HG03432 (cell line): ENCODE data around the gene MFAP1.
"Not testable (repeated sequence)": the region's sequence is repeated elsewhere in the genome, so short reads cannot be mapped to it uniquely, and the experiment has no call there.

Experiments
- ATAC-seq: cut with Tn5 transposase; IDR thresholded peaks from one replicate; pipeline ENCODE4 v1.9.1; 2021; ENCODE audit warnings: mild to moderate bottlenecking, moderate library complexity; ENCODE audit not compliant: unreplicated experiment

Gene MFAP1, protein sequence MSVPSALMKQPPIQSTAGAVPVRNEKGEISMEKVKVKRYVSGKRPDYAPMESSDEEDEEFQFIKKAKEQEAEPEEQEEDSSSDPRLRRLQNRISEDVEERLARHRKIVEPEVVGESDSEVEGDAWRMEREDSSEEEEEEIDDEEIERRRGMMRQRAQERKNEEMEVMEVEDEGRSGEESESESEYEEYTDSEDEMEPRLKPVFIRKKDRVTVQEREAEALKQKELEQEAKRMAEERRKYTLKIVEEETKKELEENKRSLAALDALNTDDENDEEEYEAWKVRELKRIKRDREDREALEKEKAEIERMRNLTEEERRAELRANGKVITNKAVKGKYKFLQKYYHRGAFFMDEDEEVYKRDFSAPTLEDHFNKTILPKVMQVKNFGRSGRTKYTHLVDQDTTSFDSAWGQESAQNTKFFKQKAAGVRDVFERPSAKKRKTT

DNA sequence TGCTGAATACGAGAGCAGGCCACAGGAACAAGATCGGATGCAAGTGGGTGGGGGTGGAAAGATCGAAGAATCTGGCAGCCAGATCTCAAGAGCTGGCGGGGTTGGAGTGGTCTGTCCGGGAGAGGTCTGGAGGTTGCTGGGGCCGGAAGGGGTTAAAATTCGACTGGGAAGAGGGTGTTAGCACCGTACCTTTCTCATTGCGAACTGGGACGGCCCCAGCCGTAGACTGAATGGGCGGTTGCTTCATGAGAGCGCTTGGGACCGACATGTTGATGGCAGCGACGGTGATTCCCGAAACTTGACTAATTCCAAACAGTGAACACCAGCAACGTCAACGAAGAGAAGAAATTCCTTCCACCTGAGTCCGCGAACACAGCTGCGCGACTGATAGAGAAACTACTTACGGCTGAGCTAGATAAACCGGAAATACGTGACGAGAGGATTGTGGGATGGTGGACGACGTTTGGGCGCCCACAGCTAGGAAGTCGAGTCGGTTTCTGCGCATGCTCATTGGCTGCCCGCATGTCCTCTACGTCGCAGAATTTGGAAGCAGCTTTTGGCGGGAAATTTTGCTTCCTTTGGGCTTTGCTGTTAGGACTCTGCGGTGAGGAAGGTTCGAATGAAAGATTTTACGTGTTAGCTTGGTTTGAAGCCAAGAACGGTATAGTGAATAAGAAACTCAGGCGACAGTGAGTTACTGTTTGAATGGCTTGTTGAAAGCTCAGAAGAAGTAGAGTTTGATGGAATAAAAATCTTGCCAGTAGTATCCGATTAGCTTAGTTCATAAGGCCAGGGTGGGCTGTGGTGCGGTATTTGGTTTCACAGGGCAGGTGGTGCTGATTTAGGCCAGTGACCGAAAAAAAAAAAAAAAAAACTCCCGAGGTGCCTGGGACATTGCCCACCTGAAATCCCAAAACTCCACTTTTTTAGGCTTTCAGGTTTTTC, at the start of gene MFAP1:
Gene MFAP1 (minus strand): TSS at position 389 of the 945 bp plus-strand sequence. CDS start 121 bp downstream, at position 268.
- peak; percentile 75 for ATAC-seq

DNA sequence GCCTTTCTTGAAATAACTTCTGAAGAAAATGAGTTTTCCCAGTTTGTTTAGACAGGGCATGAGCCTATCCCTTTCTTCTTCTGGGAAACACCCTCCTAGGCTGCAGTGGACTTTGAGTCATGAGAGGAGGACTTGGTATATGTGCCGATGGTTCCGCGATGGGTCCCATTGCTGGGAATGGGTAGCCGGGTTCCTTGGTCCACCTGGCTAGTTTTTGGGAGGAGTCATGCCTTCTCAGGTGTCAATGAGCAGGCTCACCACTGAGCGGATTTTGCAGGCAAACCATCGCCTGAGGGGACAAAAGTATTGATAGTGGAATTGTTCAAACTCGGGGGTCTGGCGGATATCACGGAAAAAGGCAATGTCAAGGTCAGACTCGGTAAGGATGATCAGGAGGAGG, 49.2 kb upstream of the MFAP1 start:
- ATAC-seq, result no peak

DNA sequence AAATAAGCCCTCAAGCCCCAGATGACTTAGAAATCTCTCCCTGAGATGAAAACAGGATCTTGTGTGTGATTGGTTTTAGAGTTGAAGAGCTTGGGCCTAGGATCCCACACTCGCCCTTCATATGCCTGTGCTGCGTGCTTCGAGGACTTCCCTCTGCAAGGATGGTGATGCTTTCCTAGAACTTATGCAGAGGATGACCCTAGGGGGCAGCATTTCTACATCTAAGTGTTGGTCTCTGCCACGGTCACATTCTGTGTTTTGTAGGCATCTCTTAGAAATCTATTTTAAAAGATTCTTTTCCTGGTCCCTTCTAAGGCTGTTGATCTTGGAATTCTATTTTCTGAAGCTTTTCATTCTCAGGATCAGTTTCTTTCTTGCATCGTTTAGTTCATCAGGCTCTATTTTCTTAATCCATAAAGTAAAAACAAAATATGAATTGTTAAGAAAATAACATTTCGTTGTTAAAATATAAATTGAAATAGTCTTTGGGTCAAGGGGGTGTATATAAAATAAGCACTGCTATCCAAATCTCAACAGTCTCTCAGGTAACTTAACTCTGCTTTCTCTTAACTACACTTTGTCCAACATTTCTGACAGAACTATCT, 48.0 kb upstream of the MFAP1 start:
- no peak for ATAC-seq

DNA sequence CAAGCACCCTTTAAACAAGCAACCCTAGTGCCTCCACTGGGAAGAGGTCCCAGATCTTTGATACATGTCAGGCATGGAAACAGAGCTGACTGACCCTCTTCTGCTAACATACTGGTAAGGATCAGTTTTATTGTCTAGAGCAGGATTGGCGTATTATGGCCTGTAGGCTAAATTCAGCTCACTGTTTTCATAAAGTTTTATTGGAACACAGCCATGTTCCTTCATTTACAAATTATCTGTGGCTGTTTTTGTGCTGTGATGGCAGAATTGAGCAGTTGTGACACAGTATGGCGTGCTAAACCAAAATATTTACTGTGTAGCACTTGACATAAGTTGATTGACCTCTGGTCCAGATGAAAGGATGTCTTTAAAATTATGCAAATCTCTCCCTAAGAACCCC, 47.3 kb upstream of the MFAP1 start:
- ATAC-seq, result no peak

DNA sequence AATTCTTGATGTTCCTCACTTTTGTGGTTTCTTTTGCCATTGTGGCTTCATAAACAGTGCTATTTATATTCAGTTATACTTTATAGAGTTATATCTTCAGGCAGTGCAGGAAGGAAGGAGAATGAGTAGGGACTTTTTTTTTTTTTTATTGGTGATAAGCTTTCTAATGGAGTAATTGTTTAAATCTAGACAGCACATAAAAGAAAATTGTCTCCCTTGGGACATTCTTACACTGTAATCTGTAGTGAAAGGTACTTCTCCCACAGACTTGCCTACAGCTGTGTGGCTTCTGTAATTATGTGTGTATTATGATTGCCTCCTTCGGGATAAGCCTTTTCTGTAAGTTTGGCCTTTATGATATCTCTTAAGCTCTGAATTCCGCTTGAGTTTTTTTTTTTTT, 43.9 kb upstream of the MFAP1 start:
- ATAC-seq, result no peak

DNA sequence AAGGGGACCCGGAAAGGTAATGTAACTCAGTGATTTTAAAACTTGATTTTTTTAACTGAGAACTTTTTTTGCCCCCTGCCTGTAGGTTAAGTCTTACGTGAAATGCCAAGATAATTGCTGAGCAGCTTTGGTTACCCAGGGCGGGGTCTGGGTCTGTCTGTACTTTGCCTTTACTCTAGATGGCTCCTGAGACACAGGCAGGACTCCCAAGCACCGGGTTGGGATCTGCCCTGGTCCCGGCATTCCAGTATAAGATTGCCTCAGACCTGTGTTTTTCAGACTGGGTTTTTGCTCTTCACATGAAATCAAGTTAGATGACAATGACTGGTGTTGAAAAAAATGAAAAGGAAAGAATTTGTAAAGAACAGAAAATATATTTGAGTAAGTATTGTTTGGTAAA, 42.6 kb upstream of the MFAP1 start:
- ATAC-seq, result no peak

DNA sequence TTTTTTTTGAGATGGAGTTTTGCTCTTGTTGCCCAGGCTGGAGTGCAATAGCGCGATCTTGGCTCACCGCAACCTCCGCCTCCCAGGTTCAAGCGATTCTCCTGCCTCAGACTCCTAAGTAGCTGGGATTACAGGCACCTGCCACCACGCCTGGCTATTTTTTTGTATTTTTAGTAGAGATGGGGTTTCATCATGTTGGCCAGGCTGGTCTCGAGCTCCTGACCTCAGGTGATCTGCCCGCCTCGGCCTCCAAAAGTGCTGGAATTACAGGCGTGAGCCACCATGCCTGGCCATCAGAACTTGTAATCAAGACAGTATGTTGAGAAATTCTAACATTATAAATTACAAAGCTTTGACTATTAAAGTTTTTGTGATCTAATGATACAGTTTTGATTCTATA, 42.1 kb upstream of the MFAP1 start:
- not testable (repeated sequence) for ATAC-seq

DNA sequence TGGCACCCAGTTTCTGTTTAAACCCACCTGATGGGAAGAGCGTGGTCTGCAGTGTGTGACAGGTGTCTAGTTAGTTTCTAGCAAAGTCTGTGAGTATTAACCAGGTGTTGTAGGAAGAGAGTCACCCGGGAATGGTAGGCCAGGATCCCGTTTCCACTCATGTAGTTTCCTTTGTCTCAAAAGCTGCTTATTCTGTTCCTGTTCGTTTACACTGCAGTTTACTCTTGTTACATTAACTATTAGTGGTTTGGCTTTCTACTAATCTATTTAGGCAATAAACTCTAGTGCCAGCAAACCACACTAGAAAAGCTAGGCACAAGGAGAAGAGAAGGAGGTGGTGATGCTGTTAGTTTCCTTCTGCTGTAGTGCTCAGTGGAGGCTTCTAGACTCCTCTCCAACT, 35.1 kb upstream of the MFAP1 start:
- ATAC-seq, result no peak

DNA sequence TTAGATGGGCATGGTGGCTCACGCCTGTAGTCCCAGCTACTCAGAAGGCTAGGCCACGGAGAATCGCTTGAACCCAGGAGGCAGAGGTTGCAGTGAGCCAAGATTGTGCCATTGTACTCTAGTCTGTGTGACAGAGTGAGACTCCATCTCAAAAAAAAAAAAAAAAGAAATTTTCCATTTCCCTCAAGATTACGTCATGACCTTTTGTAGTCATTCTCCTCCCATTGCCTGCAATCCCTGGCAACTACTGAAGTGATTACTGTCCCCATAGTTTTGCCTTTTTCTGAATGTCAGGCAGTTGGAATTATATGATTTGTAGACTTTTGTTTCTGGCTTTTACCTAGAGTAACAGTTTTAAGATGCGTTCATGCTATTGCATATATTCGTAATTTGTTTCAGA, 30.3 kb upstream of the MFAP1 start:
- ATAC-seq, result no peak

DNA sequence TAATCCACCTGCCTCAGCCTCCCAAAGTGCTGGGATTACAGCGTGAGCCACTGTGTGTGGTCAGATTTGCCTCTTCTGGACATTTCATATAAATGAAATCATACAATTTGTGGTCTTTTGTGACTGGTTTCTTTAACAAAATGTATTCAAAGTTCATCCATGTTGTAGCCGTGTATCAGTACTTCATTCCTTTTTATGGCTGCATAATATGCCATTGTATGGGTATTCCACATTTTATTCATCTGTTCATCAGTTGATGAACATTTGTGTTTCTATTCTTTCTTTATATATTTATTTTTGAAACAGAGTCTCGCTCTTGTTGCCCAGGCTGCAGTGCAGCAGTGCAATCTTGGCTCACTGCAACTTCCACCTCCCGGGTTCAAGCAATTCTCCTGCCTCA, 28.1 kb upstream of the MFAP1 start:
- ATAC-seq, result no peak

DNA sequence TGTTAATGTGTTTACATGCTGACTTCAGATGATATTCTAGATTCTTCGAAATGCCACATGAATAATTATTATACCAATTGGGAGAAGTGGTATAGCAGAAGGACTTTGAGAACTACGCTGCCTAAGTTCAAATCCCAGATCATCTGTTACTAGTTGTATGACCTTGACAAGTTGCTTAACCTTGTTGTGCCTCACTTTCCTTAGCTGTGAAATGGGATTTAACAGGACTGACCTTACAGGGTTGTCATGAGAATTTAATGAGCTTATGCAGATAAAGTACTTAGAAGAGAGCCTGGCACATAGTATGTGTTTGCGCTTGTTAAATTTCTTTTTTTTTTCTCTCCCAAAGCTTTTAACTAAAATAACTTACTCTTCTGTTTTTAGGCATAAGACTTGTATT, 26.8 kb upstream of the MFAP1 start:
- ATAC-seq, result no peak

DNA sequence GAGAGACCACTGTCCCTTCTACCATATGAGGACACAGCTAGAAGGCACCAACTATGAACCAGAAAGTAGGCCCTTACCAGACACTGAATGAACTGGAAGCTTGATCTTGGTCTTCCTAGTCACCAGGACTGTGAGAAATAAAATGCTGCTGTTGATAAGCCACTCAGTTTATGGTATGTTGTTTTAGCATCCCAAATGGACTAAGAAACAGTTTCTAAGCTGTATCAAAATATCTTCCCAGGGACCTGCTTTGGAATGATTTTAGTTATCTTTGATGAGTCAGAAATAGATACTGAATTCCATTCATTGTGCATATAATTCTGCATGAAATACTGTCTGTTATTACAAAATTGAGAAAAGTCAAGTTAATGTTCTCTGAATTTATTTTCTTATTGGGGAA, 20.9 kb upstream of the MFAP1 start:
- ATAC-seq, result no peak

DNA sequence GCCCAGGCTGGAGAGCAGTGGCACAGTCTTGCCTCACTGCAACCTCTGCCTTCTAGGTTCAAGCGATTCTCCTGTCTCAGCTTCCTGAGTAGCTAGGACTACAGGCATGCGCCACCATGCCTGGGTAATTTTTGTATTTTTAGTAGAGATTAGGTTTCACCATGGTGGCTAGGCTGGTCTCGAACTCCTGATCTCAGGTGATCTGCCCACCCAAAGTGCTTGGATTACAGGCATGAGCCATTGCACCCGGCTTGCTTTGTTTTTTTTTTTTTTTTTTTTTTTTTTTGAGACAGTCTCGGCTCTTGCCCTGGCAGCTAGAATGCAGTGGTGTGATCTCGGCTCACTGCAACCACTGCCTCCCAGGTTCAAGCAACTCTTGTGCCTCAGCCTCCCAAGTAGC, 8.0 kb upstream of the MFAP1 start:
- ATAC-seq, result not testable (repeated sequence)

DNA sequence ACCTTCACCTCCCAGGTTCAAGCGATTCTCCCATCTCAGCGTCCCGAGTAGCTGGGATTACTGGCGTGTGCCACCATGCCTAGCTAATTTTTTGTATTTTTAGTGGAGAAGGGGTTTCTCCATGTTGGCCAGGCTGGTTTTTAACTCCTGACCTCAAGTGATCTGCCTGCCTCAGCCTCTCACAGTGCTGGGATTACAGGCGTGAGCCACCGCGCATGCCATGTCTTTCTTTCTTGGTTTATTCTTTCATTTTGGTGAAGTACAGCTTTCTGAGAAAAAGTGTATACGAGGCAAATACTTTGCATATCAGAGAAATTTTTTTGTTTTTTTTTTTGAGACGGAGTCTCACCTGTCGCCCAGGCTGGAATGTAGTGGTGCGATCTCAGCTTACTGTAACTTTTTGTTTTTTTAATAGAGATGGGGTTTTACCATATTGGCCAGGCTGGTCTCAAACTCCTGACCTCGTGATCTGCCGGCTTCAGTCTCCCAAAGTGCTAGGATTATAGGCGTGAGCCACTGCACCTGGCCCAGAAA, 7.1 kb upstream of the MFAP1 start:
- not testable (repeated sequence) for ATAC-seq

DNA sequence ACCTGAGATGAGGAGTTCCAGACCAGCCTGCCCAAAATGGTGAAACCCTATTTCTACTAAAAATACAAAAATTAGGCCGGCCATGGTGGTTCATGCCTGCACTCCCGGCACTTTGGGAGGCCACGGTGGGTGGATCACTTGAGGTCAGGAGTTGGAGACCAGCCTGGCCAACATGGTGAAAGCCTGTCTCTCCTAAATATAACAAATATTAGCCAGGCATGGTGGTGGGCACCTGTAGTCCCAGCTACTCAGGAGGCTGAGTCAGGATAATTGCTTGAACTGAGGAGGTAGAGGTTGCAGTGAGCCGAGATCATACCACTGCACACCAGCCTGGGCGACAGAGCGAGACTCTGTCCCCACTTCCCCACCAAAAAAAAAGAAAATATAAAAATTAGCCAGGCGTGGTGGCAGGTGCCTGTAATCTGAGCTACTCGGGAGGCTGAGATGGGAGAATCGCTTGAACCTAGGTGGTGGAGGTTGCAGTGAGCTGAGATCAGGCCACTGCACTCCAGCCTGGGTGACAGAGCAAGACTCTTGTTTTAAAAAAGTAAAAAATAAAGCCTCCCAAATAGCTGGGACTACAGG, 6.3 kb upstream of the MFAP1 start:
- ATAC-seq, result not testable (repeated sequence)

DNA sequence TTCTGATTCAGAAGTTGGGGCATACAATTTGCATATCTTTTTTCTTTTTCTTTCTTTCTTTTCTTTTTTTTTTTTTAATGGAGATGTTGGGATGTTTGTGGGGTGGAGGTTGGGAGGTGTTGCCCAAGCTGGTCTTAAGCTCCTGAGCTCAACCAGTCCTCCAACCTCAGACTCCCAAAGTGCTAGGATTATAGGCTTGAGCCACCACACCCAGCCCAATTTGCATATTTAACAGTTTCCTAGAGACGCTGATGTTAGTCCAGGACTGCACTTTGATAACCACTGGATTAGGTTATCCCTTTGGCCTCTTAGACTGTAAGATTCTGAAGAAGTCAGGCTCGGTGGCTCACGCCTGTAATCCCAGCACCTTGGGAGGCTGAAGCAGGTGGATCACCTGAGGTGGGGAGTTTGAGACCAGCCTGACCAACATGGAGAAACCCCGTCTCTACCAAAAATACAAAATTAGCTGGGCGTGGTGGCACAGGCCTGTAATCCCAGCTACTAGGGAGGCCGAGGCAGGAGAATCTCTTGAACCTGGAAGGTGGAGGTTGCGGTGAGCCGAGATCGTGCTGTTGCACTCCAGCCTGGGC, 5.6 kb upstream of the MFAP1 start:
- not testable (repeated sequence) for ATAC-seq

DNA sequence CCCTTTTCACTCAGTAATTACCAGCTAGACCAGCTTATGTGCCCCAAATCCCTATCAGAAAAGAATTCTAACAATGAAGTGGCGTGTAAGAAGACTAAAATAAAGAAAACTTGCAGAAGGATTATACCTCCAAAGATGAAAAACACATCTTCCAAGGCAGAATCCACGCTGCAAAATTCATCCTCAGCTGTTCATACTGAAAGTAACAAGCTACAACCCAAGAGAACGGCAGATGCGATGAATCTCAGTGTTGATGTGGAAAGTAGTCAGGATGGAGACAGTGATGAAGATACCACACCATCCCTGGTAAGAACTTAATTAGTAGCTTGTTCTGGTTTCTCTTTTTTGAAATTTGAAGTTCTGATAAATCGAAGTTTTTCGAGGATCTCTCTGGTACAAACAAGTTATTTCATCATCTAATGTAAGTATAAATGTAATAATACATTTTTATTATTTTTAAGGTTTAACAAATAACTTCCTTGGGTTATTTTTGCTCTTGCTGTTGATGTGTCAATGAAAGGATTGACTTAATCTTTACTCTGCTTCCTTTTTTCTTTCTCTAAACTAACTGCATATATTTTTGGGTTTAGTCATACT, 3.7 kb upstream of the MFAP1 start:
- ATAC-seq, result no peak

DNA sequence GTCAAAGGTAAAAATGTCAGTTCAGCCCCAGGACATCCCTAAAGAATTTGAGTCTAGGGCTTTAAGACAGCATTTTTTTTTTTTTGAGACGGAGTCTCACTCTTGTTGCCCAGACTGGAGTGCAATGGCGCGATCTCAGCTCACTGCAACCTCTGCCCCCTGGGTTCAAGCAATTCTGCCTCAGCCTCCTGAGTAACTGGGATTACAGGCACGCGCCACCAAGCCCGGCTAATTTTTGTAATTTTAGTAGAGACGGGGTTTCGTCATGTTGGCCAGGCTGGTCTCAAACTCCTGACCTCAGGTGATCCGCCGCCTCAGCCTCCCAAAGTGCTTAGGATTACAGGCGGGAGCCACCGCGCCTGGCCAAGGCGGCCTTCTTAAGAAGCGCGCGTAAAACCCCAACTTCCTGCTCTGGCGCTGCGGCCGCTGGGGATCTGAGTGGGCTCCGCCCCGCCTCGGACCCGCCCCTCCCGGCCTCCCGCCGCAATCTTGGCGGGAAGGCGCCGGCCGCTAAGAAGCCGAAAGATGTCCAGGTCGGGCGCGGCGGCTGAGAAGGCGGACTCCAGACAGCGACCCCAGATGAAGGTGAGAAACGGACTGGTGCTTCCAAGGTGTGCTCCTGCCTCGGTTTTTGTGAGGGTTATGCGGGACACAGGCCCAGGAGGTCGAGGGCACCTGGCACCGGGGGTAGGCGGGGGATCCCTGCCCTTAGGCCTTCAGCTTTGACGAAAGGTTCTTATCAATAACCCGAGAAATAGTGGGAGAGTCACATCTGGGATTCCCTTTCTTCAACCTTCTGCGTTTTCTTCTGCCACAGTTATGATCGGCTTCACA, 2.2 kb upstream of the MFAP1 start, which contains the start of gene WDR76:
Gene WDR76 (plus strand): TSS at position 495 of the 834 bp plus-strand sequence. CDS start 31 bp downstream, at position 526.
- ATAC-seq, result peak; percentile 63

DNA sequence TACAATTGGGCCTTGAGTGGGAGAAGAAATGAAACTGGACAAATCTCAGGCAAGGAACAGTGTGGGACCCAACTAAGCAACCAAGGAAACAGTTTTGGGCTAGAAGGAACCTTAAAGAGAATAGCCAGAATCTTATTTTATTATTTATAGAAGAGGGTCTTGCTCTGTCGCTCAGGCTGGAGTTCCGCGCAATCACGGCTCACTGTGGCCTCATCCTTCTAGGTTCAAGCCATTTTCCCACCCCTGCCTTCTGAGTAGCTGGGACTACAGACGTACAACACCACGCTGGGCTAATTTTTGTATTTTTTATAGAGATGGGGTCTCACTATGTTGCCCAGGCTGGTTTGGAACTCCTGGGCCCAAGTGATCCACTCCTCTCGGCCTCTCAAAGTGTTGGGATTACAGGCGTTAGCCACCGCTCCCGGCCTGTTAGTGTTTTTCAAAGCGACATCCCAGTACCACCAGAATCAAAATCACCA, 1.6 kb upstream of the MFAP1 start:
- ATAC-seq, result no peak
